Adrenal gland (tissue), 12 donors: ENCODE measurements around the gene FOXP4. TPM values are rescaled to one million over a fixed set of nuclear protein-coding genes. Genes with fewer than 3 reads are reported as not detected.

Source experiments
- DNase-seq, 7 donors: peaks; one replicate each; pipeline ENCODE4 v3.0.0-alpha.2; 2019 to 2020
- H3K27ac ChIP-seq, 5 donors: fragments of 200-600 bp; sonication (generic) in 4 of 5; 1 replicate in 3 of 5; 2 replicates in 2 of 5; pipeline versions ENCODE4 v1.5.1 to v1.8.0; 2016 to 2020; ENCODE audit warnings: mild to moderate bottlenecking in 1 of 5
- H3K27me3 ChIP-seq: fragments of 200-600 bp; 2 replicates; pipeline ENCODE4 v1.8.0; 2021
- H3K36me3 ChIP-seq, 2 donors: fragments of 200-600 bp; replicated peaks in 1 of 2; 1 replicate in 1 of 2; 2 replicates in 1 of 2; pipeline versions ENCODE4 v1.5.1 to v1.8.0; 2018 to 2022
- H3K4me1 ChIP-seq, 2 donors: fragments of 200-600 bp; replicated peaks in 1 of 2; 1 replicate in 1 of 2; 2 replicates in 1 of 2; pipeline versions ENCODE4 v1.5.1 to v1.8.0; 2018 to 2021
- H3K4me3 ChIP-seq, 4 donors: fragments of 200-600 bp; sonication (generic) in 3 of 4; one replicate each; pipeline ENCODE4 v1.5.1; 2016 to 2018
- H3K9me3 ChIP-seq, 3 donors: fragments of 200-600 bp; sonication (generic) in 1 of 3; replicated peaks in 1 of 3; 1 replicate in 2 of 3; 2 replicates in 1 of 3; pipeline versions ENCODE4 v1.5.1 to v1.8.0; 2016 to 2021
- POLR2A ChIP-seq, 2 donors: fragments of 450-650 bp; IDR thresholded peaks; one replicate each; pipeline ENCODE4 v1.6.1; 2017; ENCODE audit warnings: antibody characterized with exemption in 2 of 2, mild to moderate bottlenecking in 2 of 2, moderate library complexity in 1 of 2
- WGBS, 4 donors: extraction: QIAGEN DNeasy Blood & Tissue Kit in 2 of 4; methylation state at CpG; one replicate each; pipeline versions ENCODE4 v1.1.5 to v1.1.7; 2013 to 2017; 5-methylcytosine and 5-hydroxymethylcytosine counted together
- intact Hi-C, 2 donors: fragments of 100-400 bp; cut with DNase I; formaldehyde crosslinking; loops; one replicate each; pipeline versions ENCODE4 v1.14.1 to v1.15.0; 2022 to 2023
- polyA plus RNA-seq, 3 donors: library from polyadenylated mRNA; stranded (reverse); fragments of 200-250 nt in 2 of 3; fragments of 350-450 nt in 1 of 3; fragmentation: Illumina TruSeq in 1 of 3; extraction: RNeasy Lipid Tissue Mini Kit (QIAGEN cat#74804) in 1 of 3; gene quantifications; one replicate each; pipeline ENCODE4 v1.2.3, GENCODE V29; 2013 to 2014
- total RNA-seq, 9 donors: library from RNA; depleted of rRNA in 4 of 9; stranded (reverse); fragments of >200 nt in 4 of 9; fragments of 120-200 nt in 1 of 9; fragmentation: NEBNext Ultra II Directional in 1 of 9; extraction: Animal tissue kit (Norgen Biotek cat#: 25700) in 1 of 9; gene quantifications; one replicate each; pipeline versions ENCODE4 v1.1.0 to v1.2.4, GENCODE V29; 2013 to 2023
- TF ChIP-seq, protein P1 (sequence below), 6 experiments: fragments of 450-650 bp in 4 of 6; fragments of 200-600 bp in 2 of 6; sonication (generic) in 1 of 6; IDR thresholded peaks; 1 replicate in 5 of 6; 2 replicates in 1 of 6; pipeline versions ENCODE4 v1.5.1 to v1.8.0; 2016 to 2021; ENCODE audit warnings: antibody characterized with exemption in 6 of 6, mild to moderate bottlenecking in 2 of 6, moderate library complexity in 1 of 6
- donor health status: healthy with polysubstance abuse.
- donor health status: Bipolar disorder and iron deficiency.
- donor health status: DM: yes; HTN: yes; CAD: no.
- donor health status: DM: no; HTN: no; CAD: no.
- donor health status: DM: no; HTN: no; CAD: no.
- donor health status: DM: yes; HTN: yes; CAD: no.

FOXP4 gene
- total and polyA plus RNA-seq, 12 donors: 1.6 to 18.2 (median 11.3) TPM

GRCh38 chr6:41604006-41604405, 57.8 kb downstream of the FOXP4 start:
- DNase-seq: no peak
- intact Hi-C loops: loop anchor here in 1 of 2 donors (5.0 to 10.0 kb wide), 2 partner anchors 171 to 237 kb away; partner anchors contain the start of gene FRS3
- 40 to 71% (median 66%) methylated on average over 3 to 5 of the region's 5 CpGs for WGBS, 4 donors

GRCh38 chr6:41605649-41606048, 59.5 kb downstream of the FOXP4 start:
- H3K36me3 ChIP-seq: no peaks in the 10 kb centered on the region
- no peaks in the 10 kb centered on the region for H3K9me3 ChIP-seq
- H3K27me3 ChIP-seq: no peaks in the 10 kb centered on the region
- DNase-seq: no peak
- no peak overlapping the region for H3K4me3 ChIP-seq
- TF ChIP-seq, protein P1, sequence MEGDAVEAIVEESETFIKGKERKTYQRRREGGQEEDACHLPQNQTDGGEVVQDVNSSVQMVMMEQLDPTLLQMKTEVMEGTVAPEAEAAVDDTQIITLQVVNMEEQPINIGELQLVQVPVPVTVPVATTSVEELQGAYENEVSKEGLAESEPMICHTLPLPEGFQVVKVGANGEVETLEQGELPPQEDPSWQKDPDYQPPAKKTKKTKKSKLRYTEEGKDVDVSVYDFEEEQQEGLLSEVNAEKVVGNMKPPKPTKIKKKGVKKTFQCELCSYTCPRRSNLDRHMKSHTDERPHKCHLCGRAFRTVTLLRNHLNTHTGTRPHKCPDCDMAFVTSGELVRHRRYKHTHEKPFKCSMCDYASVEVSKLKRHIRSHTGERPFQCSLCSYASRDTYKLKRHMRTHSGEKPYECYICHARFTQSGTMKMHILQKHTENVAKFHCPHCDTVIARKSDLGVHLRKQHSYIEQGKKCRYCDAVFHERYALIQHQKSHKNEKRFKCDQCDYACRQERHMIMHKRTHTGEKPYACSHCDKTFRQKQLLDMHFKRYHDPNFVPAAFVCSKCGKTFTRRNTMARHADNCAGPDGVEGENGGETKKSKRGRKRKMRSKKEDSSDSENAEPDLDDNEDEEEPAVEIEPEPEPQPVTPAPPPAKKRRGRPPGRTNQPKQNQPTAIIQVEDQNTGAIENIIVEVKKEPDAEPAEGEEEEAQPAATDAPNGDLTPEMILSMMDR (IDR thresholded peaks at IDR 0.05): no peak
- TF ChIP-seq POLR2A (IDR thresholded peaks at IDR 0.05): no peak
- intact Hi-C loops: loop anchor here in 1 of 2 donors (10.0 kb wide), 1 partner anchor 169 kb away; the partner anchor contains the start of gene FRS3
- peaks cover 0 to 10% of the 10 kb centered on the region in 2 donors for H3K4me1 ChIP-seq
- H3K27ac ChIP-seq: no peak overlapping the region
- 63 to 85% (median 70%) methylated on average over 3 of the region's 3 CpGs for WGBS, 4 donors

More at GRCh38 chr6:41604006-41604405, 57.8 kb downstream of the FOXP4 start:
- Histone ChIP-seq H3K27ac (no peak overlapping the region), H3K4me3 (no peak overlapping the region), H3K9me3 (no peaks in the 10 kb centered on the region), H3K27me3 (no peaks in the 10 kb centered on the region), H3K36me3 (no peaks in the 10 kb centered on the region), H3K4me1 (peaks cover 0 to 10% of the 10 kb centered on the region in 2 donors)
- no peak for TF ChIP-seq POLR2A (IDR thresholded peaks at IDR 0.05)

DNA sequence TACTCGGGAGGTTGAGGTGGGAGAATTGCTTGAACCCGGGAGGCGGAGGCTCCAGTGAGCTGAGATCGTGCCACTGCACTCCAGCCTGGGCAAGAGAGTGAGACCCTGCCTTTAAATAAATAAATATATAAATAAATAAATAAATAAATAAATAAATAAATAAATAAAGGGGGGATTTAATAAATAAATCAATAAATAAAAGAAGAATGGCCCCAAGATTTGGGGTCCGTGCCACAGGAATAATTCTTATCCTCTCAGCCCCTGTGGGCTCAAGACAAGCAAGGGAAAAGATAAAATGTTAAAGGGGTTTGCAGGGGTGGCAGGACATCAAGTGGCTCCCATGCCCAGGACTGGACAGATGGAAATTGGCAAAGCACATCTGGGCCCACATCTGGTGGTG, 60.9 kb downstream of the FOXP4 start:
- no peak overlapping the region for H3K4me3 ChIP-seq
- H3K36me3 ChIP-seq: no peaks in the 10 kb centered on the region
- no peak for DNase-seq
- WGBS, 4 donors: 86 to 91% (median 88%) methylated on average over 5 of the region's 5 CpGs
- H3K27me3 ChIP-seq: no peaks in the 10 kb centered on the region
- no peaks in the 10 kb centered on the region for H3K9me3 ChIP-seq
- no peak overlapping the region for H3K27ac ChIP-seq
- peaks cover 0 to 10% of the 10 kb centered on the region in 2 donors for H3K4me1 ChIP-seq
- no peak for TF ChIP-seq POLR2A (IDR thresholded peaks at IDR 0.05)
- intact Hi-C loops: loop anchor here in 1 of 2 donors (10.0 kb wide), 1 partner anchor 168 kb away; the partner anchor contains the start of gene FRS3

- intact Hi-C loops: loop anchor here in 1 of 2 donors (10.0 kb wide), 1 partner anchor 167 kb away; the partner anchor contains the start of gene FRS3
- no peaks in the 10 kb centered on the region for H3K27me3 ChIP-seq
- H3K9me3 ChIP-seq: no peaks in the 10 kb centered on the region
- no peaks in the 10 kb centered on the region for H3K36me3 ChIP-seq
- no peak overlapping the region for H3K27ac ChIP-seq
- no peak for TF ChIP-seq POLR2A (IDR thresholded peaks at IDR 0.05)
- TF ChIP-seq, protein P1 (IDR thresholded peaks at IDR 0.05): no peak
- no peak overlapping the region for H3K4me3 ChIP-seq
- DNase-seq: no peak
- whole genome bisulfite sequencing, 4 donors: 81 to 92% (median 87%) methylated on average over 8 to 9 of the region's 9 CpGs
- H3K4me1 ChIP-seq: peaks cover 0 to 7% of the 10 kb centered on the region in 2 donors
These were observed 61.6 kb downstream of the FOXP4 start for GRCh38 chr6:41607736-41608135.

GRCh38 chr6:41608443-41609151, 62.4 kb downstream of the FOXP4 start:
- DNase-seq: no peak
- intact Hi-C loops: loop anchor here in 1 of 2 donors (10.0 kb wide), 1 partner anchor 166 kb away; the partner anchor contains the start of gene FRS3
- Histone ChIP-seq H3K27me3 (no peaks in the 10 kb centered on the region), H3K27ac (no peak overlapping the region), H3K36me3 (no peaks in the 10 kb centered on the region), H3K4me3 (no peak overlapping the region), H3K9me3 (no peaks in the 10 kb centered on the region), H3K4me1 (no peaks in the 10 kb centered on the region)
- 85 to 91% (median 89%) methylated on average over 11 of the region's 11 CpGs for WGBS, 4 donors
- TF ChIP-seq, protein P1 (IDR thresholded peaks at IDR 0.05): no peak
- no peak for TF ChIP-seq POLR2A (IDR thresholded peaks at IDR 0.05)
